ENCODE results near the gene GAN.

Gene GAN, protein sequence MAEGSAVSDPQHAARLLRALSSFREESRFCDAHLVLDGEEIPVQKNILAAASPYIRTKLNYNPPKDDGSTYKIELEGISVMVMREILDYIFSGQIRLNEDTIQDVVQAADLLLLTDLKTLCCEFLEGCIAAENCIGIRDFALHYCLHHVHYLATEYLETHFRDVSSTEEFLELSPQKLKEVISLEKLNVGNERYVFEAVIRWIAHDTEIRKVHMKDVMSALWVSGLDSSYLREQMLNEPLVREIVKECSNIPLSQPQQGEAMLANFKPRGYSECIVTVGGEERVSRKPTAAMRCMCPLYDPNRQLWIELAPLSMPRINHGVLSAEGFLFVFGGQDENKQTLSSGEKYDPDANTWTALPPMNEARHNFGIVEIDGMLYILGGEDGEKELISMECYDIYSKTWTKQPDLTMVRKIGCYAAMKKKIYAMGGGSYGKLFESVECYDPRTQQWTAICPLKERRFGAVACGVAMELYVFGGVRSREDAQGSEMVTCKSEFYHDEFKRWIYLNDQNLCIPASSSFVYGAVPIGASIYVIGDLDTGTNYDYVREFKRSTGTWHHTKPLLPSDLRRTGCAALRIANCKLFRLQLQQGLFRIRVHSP

DNA sequence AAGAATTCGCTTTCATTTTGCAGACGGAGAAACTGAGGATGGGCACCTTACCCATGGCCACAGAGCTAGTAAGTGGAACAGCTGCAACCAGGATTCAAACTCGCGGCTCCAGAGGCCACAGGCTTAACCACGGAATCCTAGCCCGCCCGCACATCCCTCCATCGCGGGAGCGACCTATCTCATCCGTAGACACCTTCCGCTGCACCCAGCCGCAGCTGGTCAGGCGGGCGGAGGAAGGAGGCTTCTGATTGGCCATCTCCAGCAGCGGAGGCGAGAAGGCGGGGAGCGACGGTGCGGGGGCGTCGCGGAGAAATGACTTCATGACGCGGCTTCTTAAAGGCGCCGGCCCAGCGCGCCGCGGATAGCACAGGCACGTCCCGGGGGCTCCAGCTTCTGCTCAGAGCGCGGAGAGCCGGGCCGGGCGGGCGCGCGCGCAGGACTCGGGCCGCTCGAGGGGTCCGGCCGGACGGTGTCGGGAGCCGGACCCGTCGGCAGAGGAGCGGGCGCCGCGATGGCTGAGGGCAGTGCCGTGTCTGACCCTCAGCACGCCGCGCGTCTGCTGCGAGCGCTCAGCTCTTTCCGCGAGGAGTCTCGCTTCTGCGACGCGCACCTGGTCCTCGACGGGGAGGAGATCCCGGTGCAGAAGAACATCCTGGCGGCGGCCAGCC lies at the start of gene GAN:
Gene GAN, plus strand, starts transcription at position 360 of the 668 bp plus-strand sequence. Its CDS starts 152 bp downstream, at position 512.
- peak; percentile 57 to 98 (median 92) for DNase-seq

DNA sequence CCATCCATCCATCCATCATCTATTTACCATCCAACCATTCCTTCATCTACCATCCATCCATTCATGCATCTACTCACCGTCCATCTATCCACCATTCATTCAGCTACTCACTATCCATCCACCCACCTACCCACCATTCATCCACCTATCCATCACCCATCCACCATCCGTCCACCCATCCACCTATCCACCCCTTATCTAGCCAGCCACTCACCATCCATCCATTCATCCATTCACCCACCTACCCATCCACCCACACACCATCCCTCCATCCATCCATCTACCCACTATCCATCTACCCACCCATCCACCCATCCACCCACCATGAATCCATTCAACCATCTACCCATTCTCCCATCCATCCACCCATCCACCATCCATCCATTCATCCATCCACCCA lies 49.7 kb upstream of the GAN start:
- no peak for DNase-seq

DNA sequence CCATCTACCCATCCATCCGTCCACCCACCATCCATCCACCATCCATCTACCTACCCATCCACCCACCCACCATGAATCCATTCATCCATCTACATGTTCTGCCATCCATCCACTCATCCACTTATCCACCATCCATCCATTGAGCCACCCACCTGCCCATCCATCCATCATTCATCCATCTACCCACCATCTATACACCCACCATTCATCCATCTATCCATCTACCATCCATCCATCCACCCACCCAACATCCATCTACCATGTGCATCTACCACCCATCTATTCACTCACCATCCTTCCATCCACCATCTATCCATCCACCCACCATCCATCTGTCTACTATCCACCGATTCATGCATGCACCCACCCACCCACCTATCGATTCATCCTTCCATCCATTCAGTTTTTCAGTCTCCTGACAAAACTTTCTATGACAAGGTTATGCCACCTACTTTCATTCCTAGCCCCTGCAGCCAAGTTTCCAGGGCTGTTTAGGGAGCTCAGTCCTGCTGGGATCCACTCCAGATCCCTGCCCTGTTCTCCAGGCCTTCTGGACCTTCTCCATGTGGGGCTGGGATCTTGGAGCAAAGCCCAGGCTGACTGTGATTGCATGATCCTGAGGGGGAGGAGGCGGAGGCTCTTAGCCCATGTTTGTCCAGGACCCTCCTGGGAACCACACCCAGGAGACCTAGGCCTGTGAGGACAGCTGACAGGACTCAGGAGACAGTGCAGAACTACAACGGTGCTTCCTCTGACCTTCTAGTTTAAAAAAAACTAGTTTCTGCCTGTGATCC lies 48.9 kb upstream of the GAN start:
- DNase-seq = peak in 43 of 56 donors; percentile 3 to 74 (median 31)

DNA sequence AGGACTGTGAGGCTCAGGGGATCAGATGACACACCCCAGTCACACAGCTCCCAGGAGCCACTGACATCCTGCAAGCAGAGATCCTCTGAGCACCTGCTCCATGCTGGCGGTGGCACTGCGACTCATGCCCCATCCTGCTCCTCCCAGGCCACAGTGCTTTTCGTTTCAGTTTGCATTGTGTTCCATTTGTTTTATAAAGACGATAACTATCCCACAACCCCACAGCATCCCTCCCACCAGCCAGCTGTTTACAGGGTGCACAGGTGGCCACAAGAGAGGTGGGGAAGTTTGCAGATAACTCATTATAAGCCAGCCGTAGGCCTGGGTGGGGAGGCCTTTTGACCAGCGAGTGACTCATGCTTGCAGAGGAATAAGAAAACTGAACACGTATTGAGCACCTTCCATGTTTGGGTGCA lies 48.1 kb upstream of the GAN start:
- no peak for DNase-seq

- DNase-seq = no peak
Observed at GRCh38 chr16:81268509-81268908, 46.3 kb upstream of the GAN start.

DNA sequence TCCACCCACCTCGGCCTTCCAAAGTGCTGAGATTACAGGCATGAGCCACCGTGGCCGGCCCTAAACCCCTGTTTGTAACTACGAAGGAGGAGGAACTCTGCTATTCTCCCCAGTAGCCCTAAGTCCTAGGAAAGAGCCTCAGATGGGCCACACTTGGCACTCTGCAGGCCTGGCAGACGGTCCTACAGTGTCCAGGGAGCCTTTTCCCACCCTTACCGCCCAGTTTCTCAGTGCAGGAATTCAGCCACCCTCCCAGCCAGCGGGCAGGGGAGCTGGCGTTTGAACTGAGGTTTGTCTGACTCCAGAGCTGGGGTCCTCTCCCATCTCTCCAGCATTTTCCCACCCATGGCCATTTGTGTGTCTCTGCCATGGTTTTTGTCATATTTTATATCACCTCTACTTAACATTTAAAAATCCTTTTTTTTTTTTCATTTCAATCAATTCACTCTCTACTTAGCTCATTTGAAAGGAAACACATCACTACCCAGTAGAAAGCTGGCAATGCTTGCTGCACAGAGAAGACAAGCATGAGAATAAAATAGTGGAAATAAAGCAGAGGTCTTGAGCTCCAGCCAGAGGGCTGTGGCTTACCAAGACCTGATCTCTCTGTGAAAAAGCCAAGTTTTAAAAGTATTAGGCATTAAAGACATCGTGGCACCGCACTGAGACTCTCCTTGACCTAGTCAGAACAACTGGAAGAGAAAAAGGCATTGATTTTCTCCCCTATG lies 41.4 kb upstream of the GAN start:
- DNase-seq = peak in 20 of 56 donors; percentile 0 to 45 (median 12)

- DNase-seq = no peak
Observed at GRCh38 chr16:81275064-81275532, 39.7 kb upstream of the GAN start.

- DNase-seq = no peak
Observed at GRCh38 chr16:81275795-81276194, 39.0 kb upstream of the GAN start.

DNA sequence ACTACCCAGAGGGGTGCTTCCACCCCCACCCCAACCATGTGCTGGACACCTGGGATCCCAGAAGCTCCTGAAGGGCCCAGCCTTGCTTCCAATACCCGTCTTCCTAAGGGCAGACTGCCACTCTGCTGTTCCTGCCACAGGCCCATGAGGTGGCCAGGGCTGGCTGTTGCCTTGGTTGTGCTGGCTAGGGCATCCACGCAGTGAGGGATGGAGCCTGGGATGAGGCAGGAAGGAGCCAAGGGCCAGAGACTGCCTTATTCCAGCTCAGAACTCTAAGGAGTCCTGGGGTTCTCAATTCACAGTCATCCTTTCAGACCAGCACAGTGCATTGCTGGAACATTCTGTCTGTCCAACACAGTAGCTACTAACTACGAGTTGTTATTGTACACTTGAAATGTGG lies 38.4 kb upstream of the GAN start:
- peak in 41 of 56 donors; percentile 3 to 78 (median 28) for DNase-seq

DNA sequence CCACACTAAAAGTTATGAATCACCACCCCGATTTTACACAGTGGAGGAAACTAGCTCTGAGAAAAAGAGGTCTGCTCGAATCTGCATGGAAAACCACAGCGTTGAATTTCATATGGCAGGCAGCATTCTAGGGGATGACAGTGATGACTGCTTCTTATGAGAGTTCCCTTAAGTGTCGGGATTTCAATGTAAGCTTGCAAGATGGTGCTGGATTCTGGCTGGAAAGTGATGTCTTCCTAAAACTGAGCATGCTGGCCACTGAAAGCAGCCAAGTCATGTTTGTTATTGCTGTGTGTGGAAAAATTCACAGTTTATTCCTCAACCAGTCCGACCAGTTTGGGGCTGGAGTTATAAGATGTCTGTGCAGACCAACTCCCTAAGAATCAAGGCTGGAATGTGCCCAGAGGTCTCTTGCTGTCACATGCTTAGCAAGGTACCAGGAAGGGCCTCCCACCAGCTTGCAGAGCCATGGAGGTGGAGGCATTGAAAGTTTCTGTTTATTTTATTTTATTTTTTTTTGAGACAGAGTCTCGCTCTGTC lies 37.2 kb upstream of the GAN start:
- DNase-seq = no peak

GRCh38 chr16:81278526-81278925 lies 36.2 kb upstream of the GAN start:
- no peak for DNase-seq

DNA sequence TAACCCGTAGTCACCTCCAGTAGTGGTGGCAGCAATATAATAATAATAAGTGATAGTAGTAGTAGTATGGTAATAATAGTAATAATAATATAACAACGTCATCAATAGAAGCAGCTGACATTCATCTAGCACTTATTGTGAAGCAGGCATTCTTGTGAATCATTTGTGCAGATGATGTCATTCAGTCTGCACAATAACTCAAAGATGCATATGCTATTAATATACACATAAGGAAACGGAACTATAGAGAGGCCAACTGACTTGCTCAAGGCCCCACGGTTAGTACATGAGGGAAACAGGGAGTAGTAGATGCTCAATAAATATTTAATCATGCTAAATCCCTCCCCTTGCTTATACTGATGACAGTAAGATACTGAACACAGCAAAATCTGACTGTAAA lies 35.4 kb upstream of the GAN start:
- DNase-seq = no peak

DNA sequence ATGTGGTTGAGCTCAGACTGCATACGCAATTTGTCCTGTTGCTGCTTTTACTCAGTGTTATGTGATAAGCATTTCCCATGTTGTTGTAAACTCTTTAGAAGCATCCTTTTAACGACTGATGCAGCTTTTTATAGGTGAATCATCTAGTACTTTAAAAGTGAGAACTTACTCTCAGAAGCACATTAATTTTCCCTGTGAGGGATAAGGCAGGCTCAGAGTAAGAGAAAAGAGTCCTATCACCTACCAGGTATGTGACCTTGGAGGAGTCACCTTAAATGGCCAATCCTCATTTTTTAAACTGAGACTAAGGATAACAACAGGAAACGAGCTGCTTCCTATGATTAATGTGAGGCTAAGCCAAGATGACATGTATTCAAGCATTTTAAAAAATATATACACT lies 34.4 kb upstream of the GAN start:
- no peak for DNase-seq

DNA sequence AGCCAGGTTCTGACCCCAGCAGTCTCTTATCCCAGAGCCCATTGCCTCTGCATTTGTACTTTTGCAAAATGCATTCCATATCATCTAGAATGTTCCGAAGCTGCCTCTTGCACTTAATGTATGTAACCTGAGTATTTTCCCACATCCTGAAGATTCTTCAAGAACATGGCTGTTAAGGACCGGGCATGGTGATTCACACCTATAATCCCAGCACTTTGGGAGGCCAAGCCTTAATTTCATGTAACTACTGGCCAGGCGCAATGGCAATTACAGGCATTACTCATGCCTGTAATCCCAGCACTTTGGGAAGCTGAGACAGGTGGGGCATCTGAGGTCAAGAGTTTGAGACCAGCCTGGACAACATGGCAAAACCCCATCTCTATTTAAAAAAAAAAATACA lies 31.7 kb upstream of the GAN start:
- no peak for DNase-seq

DNA sequence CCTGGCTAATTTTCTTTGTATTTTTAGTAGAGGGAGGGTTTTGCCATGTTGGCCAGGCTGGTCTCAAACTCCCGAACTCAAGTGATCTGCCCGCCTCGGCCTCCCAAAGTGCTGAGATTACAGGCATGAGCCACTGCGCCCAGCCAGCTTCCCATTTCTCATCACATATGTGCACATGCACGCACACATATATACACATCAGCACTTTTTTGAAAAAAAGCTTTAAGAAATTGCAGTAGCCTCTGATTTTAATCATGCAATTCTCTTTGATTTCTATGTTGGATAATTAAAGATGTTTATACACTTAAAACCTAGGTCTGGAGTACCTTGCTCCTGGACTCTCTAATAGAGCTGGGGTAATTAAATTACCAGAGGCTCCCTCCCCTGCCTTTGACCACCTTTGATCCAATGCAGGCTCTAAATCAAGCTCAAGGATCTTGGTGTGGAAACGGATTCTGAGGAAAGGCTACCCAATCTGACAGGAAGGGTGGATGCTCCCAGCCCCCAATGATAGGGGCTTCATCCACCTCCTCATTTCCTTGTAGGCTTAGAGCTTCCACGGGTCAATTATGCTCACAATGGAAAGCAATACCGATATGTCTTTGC lies 29.7 kb upstream of the GAN start:
- DNase-seq = no peak

DNA sequence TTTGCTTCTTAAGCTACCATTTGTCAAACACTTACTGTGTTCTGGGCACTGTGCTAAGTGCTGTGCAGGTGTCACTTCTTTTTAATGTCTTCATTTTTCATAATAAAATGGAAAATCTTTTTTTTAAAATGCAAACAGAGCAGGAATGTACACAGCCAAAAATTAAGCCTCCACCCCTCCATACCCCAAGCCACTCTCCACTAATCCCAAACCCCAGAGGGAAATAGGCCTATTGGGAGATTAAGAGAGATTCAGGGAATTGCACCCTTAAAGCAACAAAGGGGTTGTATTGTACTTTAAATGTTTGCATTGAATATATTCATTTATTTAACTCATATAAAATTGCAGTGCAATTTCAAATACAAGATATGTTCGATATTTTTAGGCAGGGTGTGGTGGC lies 28.6 kb upstream of the GAN start:
- no peak for DNase-seq

DNA sequence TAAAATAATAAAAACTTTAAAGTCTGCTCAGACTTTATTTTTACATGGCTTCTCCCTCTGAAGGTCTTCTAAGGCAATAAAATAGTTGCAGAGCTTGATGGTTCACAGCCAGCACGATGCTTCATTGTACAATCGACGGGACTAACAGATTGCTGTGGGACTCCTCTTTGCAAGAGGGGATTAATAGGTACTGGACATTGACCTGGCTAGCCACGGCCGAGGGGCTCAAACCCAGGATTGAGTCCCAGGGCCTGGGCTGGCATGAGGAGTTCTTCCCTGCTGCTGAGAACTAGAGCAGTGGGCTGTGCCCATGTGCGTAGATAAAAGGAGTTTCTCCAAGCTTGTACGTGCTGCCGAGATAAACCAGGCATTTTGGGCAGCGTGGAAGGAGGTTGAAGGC lies 23.6 kb upstream of the GAN start:
- DNase-seq = no peak

DNA sequence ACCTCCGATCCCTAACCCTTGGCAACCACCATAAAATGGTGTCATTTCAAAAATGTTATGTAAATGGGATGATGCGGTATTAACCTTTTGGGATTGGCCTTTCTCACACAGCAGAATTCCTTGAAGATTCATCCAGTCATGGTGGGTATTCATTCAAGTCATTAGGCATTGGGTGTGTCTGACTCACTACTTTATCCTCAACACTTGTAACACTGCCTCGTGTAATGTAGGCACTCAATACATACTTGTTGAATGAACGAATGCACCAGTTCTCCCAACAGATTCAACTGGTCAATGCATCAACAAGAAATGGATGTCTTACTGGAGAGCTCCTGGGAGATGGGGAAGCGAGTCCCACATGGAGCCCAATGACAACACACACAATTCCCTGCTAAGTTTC lies 21.8 kb upstream of the GAN start:
- DNase-seq = no peak

GRCh38 chr16:81293909-81294802 lies 20.6 kb upstream of the GAN start:
- DNase-seq = no peak
